GM19239 (cell line): ENCODE data around the gene SUCO.
A peak's percentile ranks its signal among the peaks of the same experiment; 100 is the strongest.
"Not testable (repeated sequence)": the region's sequence is repeated elsewhere in the genome, so short reads cannot be mapped to it uniquely, and the experiment has no call there.

Source experiments
- DNase-seq: peaks from one replicate; pipeline ENCODE4 v3.0.0; 2011; ENCODE audit warnings: low spot score; ENCODE audit not compliant: insufficient read length
- FAIRE-seq: peaks from 2 replicates; lab custom pipeline; 2011; peaks lifted over from hg19 to GRCh38; lab: Jason Lieb, UNC

SUCO gene

GRCh38 chr1:172557270-172557669 lies 24.3 kb downstream of the SUCO start:
- FAIRE-seq, result no peak
- DNase-seq, result no peak

- no peak for DNase-seq
- no peak for FAIRE-seq
These were observed 26.7 kb downstream of the SUCO start for GRCh38 chr1:172559572-172560210.

DNA sequence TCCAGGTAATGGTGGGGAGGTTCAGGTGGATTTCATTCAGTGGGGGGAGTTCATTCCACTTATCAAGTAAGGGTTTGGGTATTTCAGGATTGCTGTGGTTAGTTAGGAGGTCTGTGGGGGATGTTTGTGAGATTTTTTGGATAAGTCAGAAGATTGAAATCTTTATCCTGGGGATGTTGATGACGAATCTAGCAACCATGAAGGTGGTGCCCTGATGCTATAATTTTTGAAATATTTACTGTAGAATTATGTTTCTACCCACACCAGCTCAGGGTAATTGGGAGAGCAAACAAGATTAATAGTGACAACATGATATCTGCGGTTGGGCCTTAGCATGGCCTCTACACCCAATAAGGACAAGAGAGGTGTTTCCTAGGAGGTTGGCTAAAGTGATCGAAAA lies 28.3 kb downstream of the SUCO start:
- no peak for FAIRE-seq
- DNase-seq, result no peak

DNA sequence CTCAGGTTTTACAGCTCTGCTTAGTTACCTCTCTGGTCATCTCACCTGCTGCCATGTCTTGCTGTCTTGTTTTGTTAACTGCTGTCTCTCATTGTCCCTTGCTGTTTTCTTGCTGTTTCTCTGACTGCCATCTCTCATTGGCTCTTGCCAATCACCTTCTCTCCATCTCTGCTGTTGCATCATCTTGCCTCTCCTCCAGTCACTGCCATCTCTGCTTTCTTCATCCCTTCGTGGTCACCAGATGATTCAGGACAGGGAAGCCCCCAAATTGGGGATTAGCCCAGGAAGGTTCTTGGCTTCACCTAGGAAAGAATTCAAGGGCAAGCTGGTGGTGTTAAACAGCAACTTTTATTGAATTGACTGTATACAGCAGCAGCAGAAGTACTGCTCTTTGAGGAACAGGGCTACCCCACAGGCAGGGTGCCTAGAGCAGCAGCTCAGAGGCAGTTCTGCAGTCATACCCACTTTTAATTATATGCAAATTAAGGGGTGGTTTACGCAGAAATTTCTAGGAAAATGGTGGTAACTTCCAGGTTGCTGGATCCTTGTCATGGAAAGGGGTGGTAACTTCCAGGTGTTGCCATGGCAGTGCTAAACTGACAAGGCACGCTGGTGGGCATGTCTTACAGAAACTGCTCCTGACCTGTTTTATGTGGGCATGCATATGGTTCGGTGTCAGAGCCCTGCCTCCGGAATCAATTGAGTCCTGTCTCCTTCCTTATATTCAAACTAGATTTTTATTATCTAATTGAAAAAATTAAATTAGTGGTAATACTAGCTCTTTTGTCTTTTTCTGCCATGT lies 33.4 kb downstream of the SUCO start:
- no peak for FAIRE-seq

GRCh38 chr1:172567720-172568119 lies 34.8 kb downstream of the SUCO start:
- DNase-seq, result no peak
- FAIRE-seq, result no peak

More for the DNA sequence above, 33.4 kb downstream of the SUCO start:
- no peak for DNase-seq

- DNase-seq (no peak), FAIRE-seq (no peak)
These were observed 41.1 kb downstream of the SUCO start for GRCh38 chr1:172574080-172574479.

DNA sequence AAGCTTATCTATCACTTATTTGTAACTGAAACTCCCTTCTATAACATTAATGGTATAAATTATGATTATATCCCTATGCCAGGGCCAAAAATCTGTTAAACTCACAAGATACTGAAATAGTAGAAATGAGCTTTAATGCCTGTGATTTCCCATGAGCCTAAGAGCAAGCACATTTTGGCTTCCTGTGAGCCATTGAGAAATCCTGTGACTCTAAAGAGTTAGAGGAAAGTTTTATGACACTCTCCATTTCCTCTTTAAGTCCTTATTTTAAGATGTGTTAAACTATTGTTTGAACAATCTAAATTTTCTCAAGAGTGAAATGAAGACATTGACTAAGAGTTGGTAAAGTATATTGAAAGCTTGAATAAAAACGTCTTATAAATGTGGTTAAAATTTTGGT lies 45.6 kb downstream of the SUCO start:
- peak; percentile 37 for FAIRE-seq
- no peak for DNase-seq

DNA sequence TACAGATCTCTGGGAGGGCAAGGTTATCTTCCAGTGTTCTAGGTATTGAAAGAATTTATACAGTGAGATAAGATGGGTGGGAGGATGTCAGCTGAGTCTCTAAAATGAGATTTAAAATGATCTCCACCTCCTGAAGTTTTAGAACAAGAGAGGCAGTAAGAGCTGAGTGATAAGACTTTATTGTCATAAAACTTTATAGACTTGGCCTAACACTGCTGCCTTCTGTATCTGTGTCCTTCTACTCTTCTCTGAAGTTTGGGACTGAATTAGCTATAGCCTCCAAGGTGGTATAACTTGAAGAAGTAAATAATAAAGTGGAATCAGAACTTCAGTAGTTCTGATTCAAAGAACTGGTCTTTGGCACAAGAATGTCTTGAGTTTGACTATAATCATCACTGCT lies 48.3 kb downstream of the SUCO start:
- DNase-seq (no peak), FAIRE-seq (no peak)

- FAIRE-seq (no peak), DNase-seq (no peak)
These were observed 48.8 kb downstream of the SUCO start for GRCh38 chr1:172581779-172582178.

GRCh38 chr1:172582889-172583288 lies 49.9 kb downstream of the SUCO start:
- peak; percentile 64 for FAIRE-seq
- no peak for DNase-seq

GRCh38 chr1:172585348-172585747 lies 52.4 kb downstream of the SUCO start:
- DNase-seq, result no peak
- FAIRE-seq, result no peak

DNA sequence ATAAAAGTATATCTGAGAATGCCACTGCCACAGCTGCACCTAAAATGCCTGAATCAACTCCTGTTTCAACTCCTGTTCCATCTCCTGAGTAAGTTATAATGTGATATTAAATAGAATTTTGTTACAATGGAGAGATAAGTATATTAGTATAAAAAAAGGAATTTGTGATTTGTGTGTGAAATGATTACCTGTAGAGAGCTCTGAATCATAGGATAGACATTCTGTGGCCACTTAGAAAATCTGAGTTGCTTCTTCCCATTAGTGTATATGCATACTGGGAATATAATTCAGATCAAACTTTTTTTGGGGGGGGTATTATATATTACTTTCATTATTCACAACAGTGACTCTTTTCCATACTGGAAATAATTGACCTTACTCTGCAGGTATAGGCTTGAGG lies 52.9 kb downstream of the SUCO start:
- FAIRE-seq, result no peak

GRCh38 chr1:172588296-172589291 lies 55.6 kb downstream of the SUCO start:
- no peak for DNase-seq

More for the DNA sequence above, 52.9 kb downstream of the SUCO start:
- no peak for DNase-seq

GRCh38 chr1:172589553-172589952 lies 56.6 kb downstream of the SUCO start:
- no peak for DNase-seq
- FAIRE-seq, result no peak

More at GRCh38 chr1:172588296-172589291, 55.6 kb downstream of the SUCO start:
- FAIRE-seq, result no peak

DNA sequence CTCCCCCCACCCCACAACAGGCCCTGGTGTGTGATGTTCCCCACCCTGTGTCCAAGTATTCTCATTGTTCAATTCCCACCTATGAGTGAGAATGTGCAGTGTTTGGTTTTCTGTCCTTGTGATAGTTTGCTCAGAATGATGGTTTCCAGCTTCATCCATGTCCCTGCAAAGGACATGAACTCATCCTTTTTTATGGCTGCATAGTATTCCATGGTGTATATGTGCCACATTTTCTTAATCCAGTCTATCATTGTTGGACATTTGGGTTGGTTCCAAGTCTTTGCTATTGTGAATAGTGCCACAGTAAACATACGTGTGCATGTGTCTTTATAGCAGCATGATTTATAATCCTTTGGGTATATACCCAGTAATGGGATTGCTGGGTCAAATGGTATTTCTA lies 58.5 kb downstream of the SUCO start:
- DNase-seq, FAIRE-seq: not testable (repeated sequence)

- not testable (repeated sequence) for DNase-seq, FAIRE-seq
These were observed 62.1 kb downstream of the SUCO start for GRCh38 chr1:172595066-172595465.

GRCh38 chr1:172596782-172597181 lies 63.8 kb downstream of the SUCO start:
- FAIRE-seq, DNase-seq: not testable (repeated sequence)

DNA sequence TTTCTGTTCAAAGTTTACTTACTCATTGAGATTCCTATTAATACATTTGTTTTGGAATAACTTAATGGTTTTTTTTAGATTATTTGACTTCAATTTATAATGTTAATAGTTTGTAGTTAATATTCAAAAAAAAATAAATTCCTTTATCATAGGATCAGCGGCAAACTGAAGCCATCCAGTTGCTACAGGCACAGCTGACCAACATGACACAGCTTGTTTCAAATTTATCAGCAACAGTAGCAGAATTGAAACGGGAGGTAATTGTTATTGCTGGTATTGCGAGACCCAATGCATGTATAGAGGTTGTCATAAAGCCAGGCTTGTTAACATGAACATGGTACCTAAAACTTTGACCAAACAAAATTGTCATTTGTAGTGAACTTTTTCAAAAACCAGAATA lies 67.0 kb downstream of the SUCO start:
- FAIRE-seq, result no peak
- DNase-seq, result no peak

DNA sequence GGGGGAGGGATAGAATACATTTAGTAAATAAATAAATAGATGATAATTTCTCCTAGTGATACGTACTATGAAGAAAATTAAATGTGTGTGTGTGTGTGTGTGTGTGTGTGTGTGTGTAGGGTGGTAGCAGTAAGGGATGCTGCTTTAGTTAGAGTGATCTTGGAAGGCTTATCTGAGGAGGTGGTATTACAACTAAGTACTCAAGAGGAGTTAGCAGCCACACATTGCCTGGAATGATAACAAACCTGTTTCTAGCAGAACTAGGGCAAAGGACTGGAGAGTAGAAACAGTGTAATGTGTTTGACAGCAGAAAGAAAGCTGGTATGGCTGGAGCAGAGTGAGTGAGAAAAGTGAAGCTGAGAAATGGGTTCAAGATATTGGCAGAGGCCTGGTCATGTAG lies 67.7 kb downstream of the SUCO start:
- FAIRE-seq (no peak), DNase-seq (no peak)

- DNase-seq (no peak), FAIRE-seq (no peak)
These were observed 68.2 kb downstream of the SUCO start for GRCh38 chr1:172601046-172601630.
